Measurements from ENCODE around the gene PYCR2. TPM values are rescaled to one million over a fixed set of nuclear protein-coding genes. Genes with fewer than 3 reads are reported as not detected.

The PYCR2 gene
- total RNA-seq, 2 experiments from 2014 or later, result 136 to 181 TPM

- Histone ChIP-seq H4K20me1 (ENCODE audit: insufficient read depth, low read length) (no peaks in the 10 kb centered on the region), H3K9me3 (ENCODE audit: low read length) (no peaks in the 10 kb centered on the region), H3K4me3 (ENCODE audit: low read depth, low read length, poor library complexity, severe bottlenecking) (no peak overlapping the region), H3K79me2 (ENCODE audit: insufficient read depth, low read depth, low read length) (no peaks in the 10 kb centered on the region), H3K9me2 (ENCODE audit: insufficient read depth, low read length) (no peaks in the 10 kb centered on the region), H2AFZ (ENCODE audit: low read length) (no peak overlapping the region), H3K36me3 (ENCODE audit: insufficient read depth, low read length) (peaks cover under 1% of the 10 kb centered on the region; the same call in 1 of the 2 replicates), H3K4me2 (ENCODE audit: low read length) (no peak overlapping the region; the same call in 1 of the 2 replicates), H3K4me1 (ENCODE audit: insufficient read depth, low read length, poor library complexity, severe bottlenecking) (peaks cover 25% of the 10 kb centered on the region), H3K27ac (ENCODE audit: low read depth, low read length, poor library complexity, severe bottlenecking) (no peak overlapping the region)
- ChIA-PET CTCF (ENCODE audit: unreplicated experiment) (interaction anchor here (0.8 kb wide), 1 partner anchor 134 kb away, joined by 3 read pairs; the partner anchor contains the start of gene SRP9), POLR2A (no interaction called here)
- BruUV-seq (replicated peaks), result no TSS peak
- intact Hi-C loops (cut with micrococcal nuclease; ENCODE audit: unreplicated experiment), result loop anchor here (2.0 kb wide), 2 partner anchors 63 to 135 kb away; partner anchors contain the start of gene SRP9
- TF ChIP-seq EZH2phosphoT487 (IDR thresholded peaks at IDR 0.05; ENCODE audit: borderline replicate concordance, low read depth, low read length) (no peak), CTCF (conservative IDR thresholded peaks at IDR 0.05; ENCODE audit: low read length) (peak; percentile 32; the same call in 1 of the 2 replicates)
- no peak for DNase-seq (ENCODE audit: low spot score)
Observed at GRCh38 chr1:225911191-225912130, 12.6 kb downstream of the PYCR2 start.

GRCh38 chr1:225909477-225909876, 14.6 kb downstream of the PYCR2 start:
- H3K36me3 ChIP-seq (ENCODE audit: insufficient read depth, low read length), result no peaks in the 10 kb centered on the region
- H3K4me2 ChIP-seq (ENCODE audit: low read length), result peak overlapping the region; percentile 53
- ChIA-PET CTCF (ENCODE audit: unreplicated experiment) (no interaction called here), POLR2A (interaction anchor here (0.9 to 1.4 kb wide), 3 partner anchors 11 to 40 kb away, joined by 3 to 4 read pairs (median 3); no protein-coding TSS in a partner anchor)
- BruUV-seq (replicated peaks), result no TSS peak
- intact Hi-C loops (cut with micrococcal nuclease; ENCODE audit: unreplicated experiment), result no loop called here
- H3K27ac ChIP-seq (ENCODE audit: low read depth, low read length, poor library complexity, severe bottlenecking), result no peak overlapping the region
- peaks cover 25% of the 10 kb centered on the region for H3K4me1 ChIP-seq (ENCODE audit: insufficient read depth, low read length, poor library complexity, severe bottlenecking)
- H4K20me1 ChIP-seq (ENCODE audit: insufficient read depth, low read length), result no peaks in the 10 kb centered on the region
- DNase-seq (ENCODE audit: low spot score), result no peak
- H3K4me3 ChIP-seq (ENCODE audit: low read depth, low read length, poor library complexity, severe bottlenecking), result no peak overlapping the region
- no peaks in the 10 kb centered on the region for H3K79me2 ChIP-seq (ENCODE audit: insufficient read depth, low read depth, low read length)
- no peaks in the 10 kb centered on the region for H3K9me2 ChIP-seq (ENCODE audit: insufficient read depth, low read length)
- TF ChIP-seq EZH2phosphoT487 (IDR thresholded peaks at IDR 0.05; ENCODE audit: borderline replicate concordance, low read depth, low read length) (no peak), CTCF (conservative IDR thresholded peaks at IDR 0.05; ENCODE audit: low read length) (no peak)
- no peaks in the 10 kb centered on the region for H3K9me3 ChIP-seq (ENCODE audit: low read length)
- H2AFZ ChIP-seq (ENCODE audit: low read length), result 0 out of 2 replicates have a peak overlapping the region, but pooled peaks have one; percentile 15
